Left hindlimb (tissue), 1 donor: ENCODE measurements around the gene SKA2.
"Not testable (repeated sequence)": the region's sequence is repeated elsewhere in the genome, so short reads cannot be mapped to it uniquely, and the experiment has no call there.

Experiments
- DNase-seq: peaks from one replicate; pipeline ENCODE4 v3.0.0-alpha.2; 2018

Gene SKA2

GRCh38 chr17:59094861-59095530, 60.0 kb downstream of the SKA2 start:
- no peak for DNase-seq

- peak; percentile 33 for DNase-seq
These were observed 61.2 kb downstream of the SKA2 start for GRCh38 chr17:59093702-59094231.

GRCh38 chr17:59093145-59093701, 61.8 kb downstream of the SKA2 start:
- no peak for DNase-seq

GRCh38 chr17:59090593-59090992, 64.4 kb downstream of the SKA2 start:
- not testable (repeated sequence) for DNase-seq

- DNase-seq, result no peak
These were observed 70.8 kb downstream of the SKA2 start for GRCh38 chr17:59084154-59084553.

GRCh38 chr17:59074494-59074893, 80.5 kb downstream of the SKA2 start:
- DNase-seq, result no peak

- no peak for DNase-seq
These were observed 81.0 kb downstream of the SKA2 start for GRCh38 chr17:59073972-59074371.

- DNase-seq, result no peak
These were observed 85.1 kb downstream of the SKA2 start for GRCh38 chr17:59069856-59070255.

- no peak for DNase-seq
These were observed 87.2 kb downstream of the SKA2 start for GRCh38 chr17:59067756-59068155.

- no peak for DNase-seq
These were observed 87.6 kb downstream of the SKA2 start for GRCh38 chr17:59067340-59067739.

GRCh38 chr17:59062509-59062908, 92.5 kb downstream of the SKA2 start:
- no peak for DNase-seq
